Spleen (tissue), 11 donors: ENCODE results near the gene MRTFB. TPM values are rescaled to one million over a fixed set of nuclear protein-coding genes. Genes with fewer than 3 reads are reported as not detected.

Experiments
- DNase-seq: peaks from one replicate; pipeline ENCODE4 v3.0.0-alpha.2; 2020
- H3K27ac ChIP-seq, 8 donors: fragments of 200-600 bp; sonication (generic) in 7 of 8; 1 replicate in 4 of 8; 2 replicates in 4 of 8; pipeline versions ENCODE4 v1.5.0 to v1.8.0; 2016 to 2021; ENCODE audit warnings: inconsistent platforms in 4 of 8, mild to moderate bottlenecking in 4 of 8, moderate library complexity in 1 of 8
- H3K27me3 ChIP-seq, 7 donors: fragments of 200-600 bp; sonication (generic) in 6 of 7; replicated peaks in 1 of 7; 1 replicate in 4 of 7; 2 replicates in 3 of 7; pipeline versions ENCODE4 v1.5.0 to v1.8.0; 2016 to 2021; ENCODE audit warnings: inconsistent platforms in 3 of 7, mild to moderate bottlenecking in 1 of 7
- H3K36me3 ChIP-seq, 6 donors: fragments of 200-600 bp; sonication (generic) in 5 of 6; 1 replicate in 4 of 6; 2 replicates in 2 of 6; pipeline versions ENCODE4 v1.5.0 to v1.8.0; 2016 to 2021; ENCODE audit warnings: inconsistent platforms in 2 of 6
- H3K4me1 ChIP-seq, 6 donors: fragments of 200-600 bp; sonication (generic) in 5 of 6; 1 replicate in 3 of 6; 2 replicates in 3 of 6; pipeline versions ENCODE4 v1.5.0 to v1.8.0; 2016 to 2021; ENCODE audit warnings: inconsistent platforms in 3 of 6
- H3K4me3 ChIP-seq, 8 donors: fragments of 200-600 bp; sonication (generic) in 7 of 8; 1 replicate in 4 of 8; 2 replicates in 4 of 8; pipeline versions ENCODE4 v1.5.0 to v1.8.0; 2016 to 2021; ENCODE audit warnings: inconsistent platforms in 4 of 8, mild to moderate bottlenecking in 4 of 8, moderate library complexity in 2 of 8
- H3K9me3 ChIP-seq, 8 donors: fragments of 200-600 bp; sonication (generic) in 7 of 8; 1 replicate in 4 of 8; 2 replicates in 4 of 8; pipeline versions ENCODE4 v1.5.0 to v1.8.0; 2016 to 2021; ENCODE audit warnings: inconsistent platforms in 4 of 8
- CTCF ChIP-seq, 11 experiments: fragments of 200-600 bp in 7 of 11; fragments of 450-650 bp in 4 of 11; sonication (generic) in 4 of 11; IDR thresholded peaks in 8 of 11; conservative IDR thresholded peaks in 3 of 11; 1 replicate in 7 of 11; 2 replicates in 4 of 11; pipeline versions ENCODE4 v1.4.0 to v1.8.0; 2016 to 2021; ENCODE audit warnings: antibody characterized with exemption in 11 of 11, inconsistent platforms in 4 of 11, mild to moderate bottlenecking in 1 of 11
- POLR2A ChIP-seq, 3 donors: fragments of 450-650 bp; IDR thresholded peaks; one replicate each; pipeline ENCODE4 v1.5.1; 2017; ENCODE audit warnings: antibody characterized with exemption in 3 of 3, mild to moderate bottlenecking in 1 of 3
- POLR2AphosphoS5 ChIP-seq, 3 donors: sonication (generic); formaldehyde crosslinking; IDR thresholded peaks; one replicate each; pipeline ENCODE4 v1.5.1; 2017; ENCODE audit warnings: antibody characterized with exemption in 3 of 3
- WGBS, 5 donors: extraction: QIAGEN DNeasy Blood & Tissue Kit in 3 of 5; methylation state at CpG; one replicate each; pipeline versions ENCODE4 v1.1.5 to v1.1.7; 2013 to 2018; 5-methylcytosine and 5-hydroxymethylcytosine counted together
- intact Hi-C: fragments of 100-400 bp; cut with DNase I; formaldehyde crosslinking; loops from one replicate; pipeline ENCODE4 v1.15.0; 2023; ENCODE audit warnings: low total_unique reads
- polyA plus RNA-seq, 3 donors: library from polyadenylated mRNA; stranded (reverse); fragments of 200-250 nt; gene quantifications; one replicate each; pipeline ENCODE4 v1.2.1, GENCODE V29; 2013
- total RNA-seq, 7 donors: library from RNA; depleted of rRNA in 3 of 7; stranded (reverse); fragments of >200 nt in 3 of 7; fragmentation: NEBNext Ultra II Directional in 4 of 7; extraction: Animal tissue kit (Norgen Biotek cat#: 25700) in 4 of 7; gene quantifications; one replicate each; pipeline versions ENCODE4 v1.1.0 to v1.2.1, GENCODE V29; 2016 to 2021
- donor health status: healthy with polysubstance abuse.
- donor health status: DM: no; HTN: no; CAD: no; lungs with moderate emphysema.
- donor health status: DM: no; HTN: no; CAD: no.
- donor health status: Bipolar disorder and iron deficiency.
- donor health status: healthy.
- donor health status: DM: no; HTN: no; CAD: no.
- donor health status: DM: yes; HTN: yes; CAD: no.

MRTFB gene
- total and polyA plus RNA-seq, 10 donors: 2.3 to 39.3 (median 29.9) TPM

- H3K4me3 ChIP-seq: peak overlapping the region; percentile 64 to 90 (median 74)
- 24 to 34% (median 28%) methylated on average over 28 to 31 of the region's 31 CpGs for WGBS, 5 donors
- intact Hi-C loops: loop anchor here (5.0 kb wide), 1 partner anchor 228 kb away; no protein-coding TSS in a partner anchor
- DNase-seq: peak; percentile 66
- H3K27ac ChIP-seq: no peak overlapping the region
- no peaks in the 10 kb centered on the region for H3K9me3 ChIP-seq
- TF ChIP-seq POLR2AphosphoS5 (IDR thresholded peaks at IDR 0.05): no peak
- no peak for TF ChIP-seq POLR2A (IDR thresholded peaks at IDR 0.05)
- TF ChIP-seq CTCF (IDR thresholded peaks at IDR 0.05 in 8 of 11, conservative IDR thresholded peaks at IDR 0.05 in 3 of 11): no peak
- peaks cover 0 to 40% (median 18%) of the 10 kb centered on the region in 7 donors for H3K27me3 ChIP-seq
- H3K36me3 ChIP-seq: no peaks in the 10 kb centered on the region
- H3K4me1 ChIP-seq: peaks cover 0 to 40% (median 30%) of the 10 kb centered on the region in 6 donors
Measured at GRCh38 chr16:14303639-14304394, 232.7 kb downstream of the MRTFB start.

GRCh38 chr16:14304891-14305460 lies 233.9 kb downstream of the MRTFB start:
- H3K4me3 ChIP-seq: no peak overlapping the region
- peaks cover 0 to 40% (median 18%) of the 10 kb centered on the region in 7 donors for H3K27me3 ChIP-seq
- H3K36me3 ChIP-seq: no peaks in the 10 kb centered on the region
- no peaks in the 10 kb centered on the region for H3K9me3 ChIP-seq
- 88 to 91% (median 90%) methylated on average over 12 of the region's 12 CpGs for WGBS, 5 donors
- intact Hi-C loops: loop anchor here (5.0 kb wide), 1 partner anchor 227 kb away; no protein-coding TSS in a partner anchor
- no peak for TF ChIP-seq POLR2A (IDR thresholded peaks at IDR 0.05)
- no peak for TF ChIP-seq POLR2AphosphoS5 (IDR thresholded peaks at IDR 0.05)
- no peak for TF ChIP-seq CTCF (IDR thresholded peaks at IDR 0.05 in 8 of 11, conservative IDR thresholded peaks at IDR 0.05 in 3 of 11)
- DNase-seq: peak; percentile 20
- no peak overlapping the region for H3K27ac ChIP-seq
- peaks cover 0 to 52% (median 41%) of the 10 kb centered on the region in 6 donors for H3K4me1 ChIP-seq

- intact Hi-C loops: no loop called here
- WGBS, 5 donors: 88 to 95% (median 92%) methylated on average over 9 to 11 of the region's 11 CpGs
- TF ChIP-seq POLR2AphosphoS5 (IDR thresholded peaks at IDR 0.05) (no peak), CTCF (IDR thresholded peaks at IDR 0.05 in 8 of 11, conservative IDR thresholded peaks at IDR 0.05 in 3 of 11) (no peak), POLR2A (IDR thresholded peaks at IDR 0.05) (no peak)
- DNase-seq: no peak
- H3K36me3 ChIP-seq: no peaks in the 10 kb centered on the region
- H3K4me1 ChIP-seq: peaks cover 0 to 52% (median 41%) of the 10 kb centered on the region in 6 donors
- no peak overlapping the region for H3K27ac ChIP-seq
- no peak overlapping the region for H3K4me3 ChIP-seq
- peaks cover 0 to 29% (median 18%) of the 10 kb centered on the region in 7 donors for H3K27me3 ChIP-seq
- no peaks in the 10 kb centered on the region for H3K9me3 ChIP-seq
Measured at GRCh38 chr16:14306485-14307058, 235.5 kb downstream of the MRTFB start.
